Measurements from ENCODE around the gene OPALIN. TPM values are rescaled to one million over a fixed set of nuclear protein-coding genes. Genes with fewer than 3 reads are reported as not detected.

The OPALIN gene
- total and polyA plus RNA-seq, 2 donors (not counting 3 experiments of a cell fraction or from before 2014, with no cell fraction given), result not detected

- Histone ChIP-seq H3K4me1 (ENCODE audit: control insufficient read depth, extremely low read depth, insufficient read depth, low read length) (no peaks in the 10 kb centered on the region), H3K9me1 (replicated peaks; ENCODE audit: control insufficient read depth, extremely low read depth, insufficient read depth, low read length) (no peaks in the 10 kb centered on the region), H2AFZ (ENCODE audit: low read depth, low read length) (no peak overlapping the region), H3K9ac (replicated peaks; ENCODE audit: extremely low read depth, insufficient read depth, low read length) (no peak overlapping the region), H3K9me3 (replicated peaks; ENCODE audit: control insufficient read depth, insufficient read depth, low read length) (no peaks in the 10 kb centered on the region), H3K27ac (ENCODE audit: insufficient read depth, low read depth, low read length) (no peak overlapping the region), H3K36me3 (ENCODE audit: control insufficient read depth in 2 of 2, extremely low read depth in 1 of 2, insufficient read depth in 2 of 2, low read length in 2 of 2) (no peaks in the 10 kb centered on the region), H3K4me2 (ENCODE audit: insufficient read depth, low read length) (no peak overlapping the region), H3K4me3 (replicated peaks in 1 of 3; ENCODE audit: insufficient read depth in 1 of 3, low read depth in 1 of 3, low read length in 3 of 3) (no peak overlapping the region), H3K79me2 (ENCODE audit: control insufficient read depth, insufficient read depth, low read length) (no peaks in the 10 kb centered on the region), H4K20me1 (replicated peaks; ENCODE audit: control insufficient read depth, extremely low read depth, insufficient read depth, low read length) (no peaks in the 10 kb centered on the region), H3K27me3 (ENCODE audit: control insufficient read depth in 2 of 2, insufficient read depth in 2 of 2, low read length in 2 of 2) (peaks cover 0 to 2% of the 10 kb centered on the region in 2 experiments)
- TF ChIP-seq FOS (IDR thresholded peaks at IDR 0.05; ENCODE audit: borderline replicate concordance, insufficient read depth, low read length) (peak; percentile 6), POLR2A (IDR thresholded peaks at IDR 0.05; ENCODE audit: low read depth, low read length) (no peak)
- DNase-seq (ENCODE audit: low read depth, low spot score) (no peak), FAIRE-seq (no peak)
- CTCF ChIA-PET, result interaction anchor here (1.2 kb wide), 1 partner anchor 10 kb away, joined by 3 read pairs; no protein-coding TSS in a partner anchor
- no TSS peak for BruUV-seq (replicated peaks)
- dilution Hi-C loops (cut with MboI; ENCODE audit: extremely low pct_ligation_motif_present, low sequenced_read_pairs), result no loop called here
- intact Hi-C loops (cut with micrococcal nuclease), result no loop called here
- POLR2A ChIA-PET, result no interaction called here
These were observed 22.0 kb upstream of the OPALIN start for GRCh38 chr10:96380821-96381220.

GRCh38 chr10:96379758-96380157 is 21.0 kb upstream of the OPALIN start:
- FAIRE-seq, result no peak
- CTCF ChIA-PET, result interaction anchor here (0.8 to 1.8 kb wide), 3 partner anchors 9 to 363 kb away, joined by 3 to 13 read pairs (median 4); no protein-coding TSS in a partner anchor
- intact Hi-C loops (cut with micrococcal nuclease), result loop anchor here (5.0 kb wide), 1 partner anchor 263 kb away; no protein-coding TSS in a partner anchor

More at GRCh38 chr10:96379758-96380157, 21.0 kb upstream of the OPALIN start:
- Histone ChIP-seq H3K9me3 (replicated peaks; ENCODE audit: control insufficient read depth, insufficient read depth, low read length) (no peaks in the 10 kb centered on the region), H4K20me1 (replicated peaks; ENCODE audit: control insufficient read depth, extremely low read depth, insufficient read depth, low read length) (no peaks in the 10 kb centered on the region), H3K27ac (ENCODE audit: insufficient read depth, low read depth, low read length) (no peak overlapping the region), H3K9me1 (replicated peaks; ENCODE audit: control insufficient read depth, extremely low read depth, insufficient read depth, low read length) (no peaks in the 10 kb centered on the region), H3K27me3 (ENCODE audit: control insufficient read depth in 2 of 2, insufficient read depth in 2 of 2, low read length in 2 of 2) (peaks cover 0 to 2% of the 10 kb centered on the region in 2 experiments), H3K4me1 (ENCODE audit: control insufficient read depth, extremely low read depth, insufficient read depth, low read length) (no peaks in the 10 kb centered on the region), H3K4me3 (replicated peaks in 1 of 3; ENCODE audit: insufficient read depth in 1 of 3, low read depth in 1 of 3, low read length in 3 of 3) (no peak overlapping the region), H3K36me3 (ENCODE audit: control insufficient read depth in 2 of 2, extremely low read depth in 1 of 2, insufficient read depth in 2 of 2, low read length in 2 of 2) (no peaks in the 10 kb centered on the region), H3K4me2 (ENCODE audit: insufficient read depth, low read length) (no peak overlapping the region), H3K9ac (replicated peaks; ENCODE audit: extremely low read depth, insufficient read depth, low read length) (no peak overlapping the region), H2AFZ (ENCODE audit: low read depth, low read length) (no peak overlapping the region), H3K79me2 (ENCODE audit: control insufficient read depth, insufficient read depth, low read length) (no peaks in the 10 kb centered on the region)
- dilution Hi-C loops (cut with MboI; ENCODE audit: extremely low pct_ligation_motif_present, low sequenced_read_pairs), result no loop called here
- no peak for DNase-seq (ENCODE audit: low read depth, low spot score)
- POLR2A ChIA-PET, result no interaction called here
- TF ChIP-seq MAX (IDR thresholded peaks at IDR 0.05; ENCODE audit: insufficient read depth, insufficient read length) (no peak), CTCF (IDR thresholded peaks at IDR 0.05; ENCODE audit: extremely low read depth in 1 of 2, insufficient read depth in 1 of 2, low read depth in 1 of 2, low read length in 2 of 2) (no peak), FOS (IDR thresholded peaks at IDR 0.05; ENCODE audit: borderline replicate concordance, insufficient read depth, low read length) (no peak), JUN (IDR thresholded peaks at IDR 0.05; ENCODE audit: borderline replicate concordance, insufficient read depth, insufficient read length, low read depth) (no peak), EZH2 (IDR thresholded peaks at IDR 0.05; ENCODE audit: borderline replicate concordance, low read depth, low read length, severe bottlenecking) (no peak), MYC (IDR thresholded peaks at IDR 0.05; ENCODE audit: low read depth, low read length) (no peak)
- BruUV-seq (replicated peaks), result no TSS peak

Measured in endothelial cell of umbilical vein (primary cell).